ENCODE measurements around the gene PPIF. TPM values are rescaled to one million over a fixed set of nuclear protein-coding genes. Genes with fewer than 3 reads are reported as not detected.

PPIF gene
- total RNA-seq, 1 experiment from 2014 or later: 203 TPM

- BruUV-seq (replicated peaks): no TSS peak
- ChIA-PET CTCF (no interaction called here), POLR2A (ENCODE audit: unreplicated experiment) (no interaction called here)
- H3K9me2 ChIP-seq (ENCODE audit: insufficient read depth): no peaks in the 10 kb centered on the region
- no peak overlapping the region for H3K27ac ChIP-seq
- no peaks in the 10 kb centered on the region for H3K4me1 ChIP-seq (replicated peaks; ENCODE audit: insufficient read depth)
- intact Hi-C loops (cut with micrococcal nuclease; ENCODE audit: unreplicated experiment): no loop called here
- no peak overlapping the region for H2AFZ ChIP-seq
- H3K27me3 ChIP-seq (ENCODE audit: insufficient read depth, low read depth): no peaks in the 10 kb centered on the region
- no peak overlapping the region for H3K4me2 ChIP-seq
- TF ChIP-seq EZH2 (IDR thresholded peaks at IDR 0.05; ENCODE audit: low read depth) (no peak), CTCF (conservative IDR thresholded peaks at IDR 0.05) (no peak)
- no peak overlapping the region for H3K4me3 ChIP-seq
- H3F3A ChIP-seq (ENCODE audit: insufficient read depth, low read depth): no peaks in the 10 kb centered on the region
- no peaks in the 10 kb centered on the region for H3K36me3 ChIP-seq (ENCODE audit: low read depth)
- H3K79me2 ChIP-seq (ENCODE audit: low read depth): no peaks in the 10 kb centered on the region
- no peaks in the 10 kb centered on the region for H3K9me3 ChIP-seq (ENCODE audit: insufficient read depth, low read depth)
- no peaks in the 10 kb centered on the region for H4K20me1 ChIP-seq (ENCODE audit: insufficient read depth)
- no peak for DNase-seq
Measured at GRCh38 chr10:79386637-79387465, 39.6 kb downstream of the PPIF start.

GRCh38 chr10:79387466-79387973, 40.3 kb downstream of the PPIF start:
- Histone ChIP-seq H3K9me3 (ENCODE audit: insufficient read depth, low read depth) (no peaks in the 10 kb centered on the region), H3K4me3 (no peak overlapping the region), H3K27me3 (ENCODE audit: insufficient read depth, low read depth) (no peaks in the 10 kb centered on the region), H2AFZ (no peak overlapping the region), H3K79me2 (ENCODE audit: low read depth) (no peaks in the 10 kb centered on the region), H4K20me1 (ENCODE audit: insufficient read depth) (no peaks in the 10 kb centered on the region), H3K36me3 (ENCODE audit: low read depth) (no peaks in the 10 kb centered on the region), H3F3A (ENCODE audit: insufficient read depth, low read depth) (no peaks in the 10 kb centered on the region), H3K4me1 (replicated peaks; ENCODE audit: insufficient read depth) (no peaks in the 10 kb centered on the region), H3K27ac (no peak overlapping the region), H3K4me2 (no peak overlapping the region), H3K9me2 (ENCODE audit: insufficient read depth) (no peaks in the 10 kb centered on the region)
- ChIA-PET POLR2A (ENCODE audit: unreplicated experiment) (no interaction called here), CTCF (no interaction called here)
- no TSS peak for BruUV-seq (replicated peaks)
- TF ChIP-seq EZH2 (IDR thresholded peaks at IDR 0.05; ENCODE audit: low read depth) (no peak), CTCF (conservative IDR thresholded peaks at IDR 0.05) (no peak)
- DNase-seq: no peak
- intact Hi-C loops (cut with micrococcal nuclease; ENCODE audit: unreplicated experiment): no loop called here

- Histone ChIP-seq H3K4me1 (replicated peaks; ENCODE audit: insufficient read depth) (no peaks in the 10 kb centered on the region), H3K4me3 (no peak overlapping the region), H3K4me2 (no peak overlapping the region), H3K9me2 (ENCODE audit: insufficient read depth) (no peaks in the 10 kb centered on the region), H3F3A (ENCODE audit: insufficient read depth, low read depth) (no peaks in the 10 kb centered on the region), H3K9me3 (ENCODE audit: insufficient read depth, low read depth) (no peaks in the 10 kb centered on the region), H2AFZ (no peak overlapping the region), H3K27ac (no peak overlapping the region), H3K36me3 (ENCODE audit: low read depth) (no peaks in the 10 kb centered on the region), H3K27me3 (ENCODE audit: insufficient read depth, low read depth) (no peaks in the 10 kb centered on the region), H4K20me1 (ENCODE audit: insufficient read depth) (no peaks in the 10 kb centered on the region), H3K79me2 (ENCODE audit: low read depth) (no peaks in the 10 kb centered on the region)
- POLR2A ChIA-PET (ENCODE audit: unreplicated experiment): no interaction called here
- TF ChIP-seq EZH2 (IDR thresholded peaks at IDR 0.05; ENCODE audit: low read depth) (no peak), CTCF (conservative IDR thresholded peaks at IDR 0.05) (no peak)
- intact Hi-C loops (cut with micrococcal nuclease; ENCODE audit: unreplicated experiment): no loop called here
- no TSS peak for BruUV-seq (replicated peaks)
- CTCF ChIA-PET: no interaction called here
- DNase-seq: no peak
Measured at GRCh38 chr10:79387974-79388850, 40.9 kb downstream of the PPIF start.
